IPS-NIHi7 (cell line): ENCODE results near the gene SLCO2B1.

Experiments
- DNase-seq: peaks from one replicate; pipeline ENCODE4 v3.0.0; 2012; ENCODE audit warnings: mixed read lengths; ENCODE audit errors: extremely low spot score

The SLCO2B1 gene

DNA sequence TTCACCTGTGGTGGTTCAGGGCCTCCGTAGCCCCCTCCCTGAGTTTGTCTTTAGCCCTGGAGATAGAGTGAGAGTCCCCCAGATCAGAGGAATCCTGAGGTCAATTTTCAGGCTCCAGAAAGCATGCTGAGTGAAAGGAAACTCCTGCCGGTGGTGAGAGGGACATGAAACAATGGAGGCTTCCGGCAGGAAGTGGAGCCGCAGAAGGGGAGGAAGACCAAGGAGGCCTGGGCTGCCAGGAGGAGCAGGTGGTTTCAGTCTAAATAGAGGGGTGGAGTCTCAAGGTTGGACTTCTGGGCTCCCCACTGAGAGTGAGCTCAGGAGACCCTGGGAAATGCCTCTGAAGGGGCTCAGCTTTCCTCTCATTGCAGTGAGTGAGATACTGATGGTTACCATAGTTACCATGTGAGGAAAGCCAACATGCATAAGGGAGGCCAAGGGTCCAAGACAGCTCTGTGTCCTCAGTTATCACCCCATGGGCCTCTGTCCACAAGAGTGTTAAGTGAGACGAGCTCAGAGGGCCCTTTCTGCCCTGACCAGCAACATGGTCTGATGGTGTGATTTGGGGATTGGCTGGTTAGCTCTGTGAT, 10.7 kb downstream of the SLCO2B1 start:
- no peak for DNase-seq

GRCh38 chr11:75162954-75163353, 12.0 kb downstream of the SLCO2B1 start:
- no peak for DNase-seq

GRCh38 chr11:75163921-75164849, 13.3 kb downstream of the SLCO2B1 start:
- no peak for DNase-seq

GRCh38 chr11:75165721-75166120, 14.8 kb downstream of the SLCO2B1 start:
- no peak for DNase-seq

DNA sequence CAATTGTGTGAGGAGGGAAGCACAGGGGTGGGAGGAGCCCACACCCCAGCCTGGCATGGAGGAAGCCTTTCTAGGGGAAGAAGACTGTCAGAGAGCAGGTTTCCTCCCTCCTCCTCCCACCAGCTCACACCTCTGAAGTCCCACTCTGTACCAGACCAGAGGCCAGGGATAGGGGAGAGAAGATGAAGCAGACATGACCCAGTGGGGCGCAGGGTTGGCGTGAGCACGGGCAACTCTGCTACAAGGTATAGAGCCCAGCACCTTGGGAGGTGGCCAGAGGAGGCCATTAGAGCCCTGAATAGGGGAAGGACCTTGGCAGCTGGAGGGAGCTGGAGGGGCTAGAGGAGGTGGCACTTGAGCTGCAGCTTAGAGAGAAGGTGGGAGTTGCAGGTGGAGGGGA, 15.9 kb downstream of the SLCO2B1 start:
- DNase-seq: no peak

DNA sequence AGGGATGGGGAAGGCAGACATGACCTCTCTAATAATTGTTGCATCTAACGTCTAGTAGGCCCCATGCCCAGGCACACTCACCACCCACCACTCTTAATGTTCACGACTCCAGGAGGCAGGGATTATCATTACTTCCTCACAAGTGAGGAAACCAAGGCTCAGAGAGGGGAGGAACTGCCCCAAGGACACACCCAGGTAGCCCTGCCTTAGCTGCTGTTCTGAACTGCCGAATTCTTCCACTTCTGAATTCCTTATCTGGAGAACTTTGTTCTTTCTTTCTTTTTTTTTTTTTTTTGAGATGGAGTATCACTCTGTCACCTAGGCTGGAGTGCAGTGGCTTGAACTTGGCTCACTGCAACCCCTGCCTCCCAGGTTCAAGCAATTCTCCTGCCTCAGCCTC, 16.7 kb downstream of the SLCO2B1 start:
- no peak for DNase-seq

GRCh38 chr11:75169101-75169885, 18.4 kb downstream of the SLCO2B1 start:
- no peak for DNase-seq

GRCh38 chr11:75170516-75171201, 19.8 kb downstream of the SLCO2B1 start:
- no peak for DNase-seq

DNA sequence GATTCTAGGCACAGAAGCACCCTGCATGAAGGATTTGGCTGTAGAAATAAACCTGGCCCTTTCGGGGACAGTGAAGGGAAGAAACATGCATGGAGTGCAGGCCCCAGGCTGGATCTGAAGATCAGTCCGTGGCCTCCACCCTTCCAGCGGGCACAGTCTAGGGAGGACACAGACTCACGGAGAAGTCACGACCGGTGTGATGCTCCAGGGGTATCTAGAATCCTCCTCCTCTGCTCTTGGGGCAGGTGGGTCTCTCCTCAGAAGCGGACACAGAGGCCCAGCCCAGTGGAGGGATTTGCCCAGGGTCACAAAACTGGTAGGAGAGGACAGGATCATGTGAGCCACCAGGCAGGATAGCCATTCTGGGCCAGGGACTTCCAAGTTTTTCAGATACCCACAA, 22.4 kb downstream of the SLCO2B1 start:
- DNase-seq: no peak

- DNase-seq: no peak
Observed at GRCh38 chr11:75174781-75175370, 24.0 kb downstream of the SLCO2B1 start.

DNA sequence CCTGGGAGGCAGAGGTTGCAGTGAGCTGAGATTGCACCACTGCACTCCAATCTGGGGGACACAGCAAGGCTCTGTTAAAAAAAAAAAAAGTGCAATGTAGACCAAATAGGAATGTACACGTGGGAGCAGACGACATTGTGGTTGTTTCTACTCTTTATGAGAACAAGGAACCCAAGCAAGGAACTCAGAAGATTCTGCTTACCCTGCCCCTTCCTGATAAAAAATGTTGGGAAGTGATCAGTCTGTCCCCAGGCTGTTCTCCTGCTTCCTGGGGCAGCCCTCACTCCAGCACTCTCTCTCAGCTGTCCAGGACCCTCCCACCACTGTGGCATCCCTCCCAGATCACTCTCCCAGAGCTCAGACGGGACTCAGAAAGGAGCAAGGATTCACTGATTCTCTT, 31.8 kb downstream of the SLCO2B1 start:
- DNase-seq: no peak

GRCh38 chr11:75184051-75184450, 33.1 kb downstream of the SLCO2B1 start:
- no peak for DNase-seq

DNA sequence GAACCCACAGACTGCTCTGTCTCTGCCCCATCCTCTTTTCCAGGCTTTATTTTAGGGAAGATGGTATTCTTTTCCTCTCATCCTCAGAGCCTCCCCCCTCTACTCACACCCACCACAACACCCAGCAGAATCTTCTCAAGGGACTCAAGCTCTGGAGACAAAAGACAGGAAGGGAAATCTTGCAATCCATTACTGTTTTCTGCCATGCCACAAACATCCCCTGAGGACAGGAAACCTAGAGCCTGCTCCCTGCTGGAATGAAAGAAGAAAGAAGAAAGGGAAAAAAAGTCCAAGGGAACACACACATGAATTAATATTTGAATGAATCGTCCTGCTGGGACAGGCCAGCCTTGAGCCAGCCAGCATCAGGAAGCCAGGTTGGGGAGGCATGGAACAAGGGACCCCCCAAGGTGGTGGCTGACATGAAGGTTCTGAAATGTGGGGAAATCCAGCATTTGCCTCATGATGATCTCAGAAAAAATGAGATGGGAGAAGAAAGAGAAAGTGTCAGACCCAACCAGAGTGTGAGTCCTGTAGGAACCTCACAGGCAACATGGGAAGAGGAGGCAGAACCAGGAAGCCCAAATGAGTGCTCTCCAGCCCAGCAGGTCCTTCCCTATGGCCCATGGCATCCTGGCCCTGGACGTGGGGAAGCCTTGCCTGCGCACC, 34.0 kb downstream of the SLCO2B1 start:
- DNase-seq: no peak

GRCh38 chr11:75185866-75186265, 35.0 kb downstream of the SLCO2B1 start:
- no peak for DNase-seq

DNA sequence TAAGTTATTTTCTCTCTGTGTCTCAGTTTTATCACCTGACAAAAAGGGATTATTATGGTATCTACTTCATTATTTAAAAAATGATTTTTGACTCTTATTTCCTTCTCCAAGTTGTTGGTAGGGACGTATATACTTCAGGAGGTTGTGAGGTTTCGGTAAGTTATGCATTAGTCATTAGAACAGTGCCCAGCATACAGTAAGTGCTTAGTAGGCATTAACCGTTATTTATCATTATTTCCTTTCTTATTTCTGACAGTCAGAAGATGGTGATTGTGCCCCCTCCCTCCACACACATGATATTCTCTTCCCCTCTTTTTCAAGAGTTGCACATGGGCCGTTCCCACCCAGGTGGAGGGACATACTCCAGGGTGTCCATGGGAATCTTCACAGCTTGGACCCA, 36.1 kb downstream of the SLCO2B1 start:
- DNase-seq: no peak

- no peak for DNase-seq
Observed at GRCh38 chr11:75188671-75189070, 37.8 kb downstream of the SLCO2B1 start.

GRCh38 chr11:75189108-75189507, 38.2 kb downstream of the SLCO2B1 start:
- no peak for DNase-seq

DNA sequence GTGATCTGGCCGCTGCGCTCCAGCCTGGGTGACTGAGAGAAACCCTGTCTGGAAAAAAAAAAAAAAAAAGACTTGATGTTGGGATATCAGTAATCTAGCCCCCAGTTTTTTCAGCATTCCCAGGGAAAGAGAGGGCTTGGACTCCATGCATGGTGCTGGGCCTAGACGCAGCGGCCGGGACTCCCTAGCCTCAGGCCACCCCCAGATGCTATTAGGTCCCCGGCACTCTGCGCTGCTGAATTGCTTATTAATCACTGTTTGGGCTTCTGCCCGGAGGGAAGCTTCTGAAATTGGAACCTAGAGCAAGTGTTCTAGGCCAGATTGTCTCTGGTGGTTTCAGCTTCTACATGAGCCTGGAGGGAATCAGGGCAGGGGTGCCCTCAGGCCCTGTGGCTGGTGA, 39.0 kb downstream of the SLCO2B1 start:
- DNase-seq: no peak

GRCh38 chr11:75190652-75191329, 39.9 kb downstream of the SLCO2B1 start:
- DNase-seq: no peak

GRCh38 chr11:75191330-75191717, 40.4 kb downstream of the SLCO2B1 start:
- DNase-seq: no peak
